GM12892 (cell line): ENCODE data around the gene LNPK.

Experiments used
- DNase-seq: peaks from one replicate; pipeline ENCODE4 v3.0.0; 2011; ENCODE audit not compliant: insufficient read length
- FAIRE-seq: peaks from 2 replicates; lab custom pipeline; 2011; peaks lifted over from hg19 to GRCh38; lab: Jason Lieb, UNC
- POLR2A ChIP-seq: IDR thresholded peaks from 2 replicates; pipeline ENCODE4 v1.6.1; 2011; ENCODE audit warnings: low read depth, low read length, control low read depth
- POLR2AphosphoS5 ChIP-seq: IDR thresholded peaks from 2 replicates; pipeline ENCODE4 v1.6.1; 2011; ENCODE audit warnings: low read depth, low read length, control low read depth
- TAF1 ChIP-seq: IDR thresholded peaks from 2 replicates; pipeline ENCODE4 v1.6.1; 2011; ENCODE audit warnings: low read depth, mild to moderate bottlenecking, control low read depth, low read length, borderline replicate concordance

LNPK gene

GRCh38 chr2:175890636-175891242 lies 111.3 kb downstream of the LNPK start:
- TF ChIP-seq POLR2A, result no peak
- no peak for TF ChIP-seq POLR2AphosphoS5
- TF ChIP-seq TAF1, result no peak
- DNase-seq, result no peak
- no peak for FAIRE-seq

GRCh38 chr2:175889701-175890302 lies 112.3 kb downstream of the LNPK start:
- FAIRE-seq (no peak), DNase-seq (no peak)
- TF ChIP-seq POLR2A (no peak), POLR2AphosphoS5 (no peak), TAF1 (no peak)

- no peak for DNase-seq
- TF ChIP-seq TAF1, result no peak
- no peak for TF ChIP-seq POLR2A
- no peak for TF ChIP-seq POLR2AphosphoS5
- FAIRE-seq, result no peak
These were observed 114.3 kb downstream of the LNPK start for GRCh38 chr2:175887776-175888175.

- no peak for DNase-seq
- no peak for FAIRE-seq
- TF ChIP-seq POLR2A, result no peak
- no peak for TF ChIP-seq POLR2AphosphoS5
- no peak for TF ChIP-seq TAF1
These were observed 117.2 kb downstream of the LNPK start for GRCh38 chr2:175884697-175885393.

- FAIRE-seq (no peak), DNase-seq (no peak)
- no peak for TF ChIP-seq POLR2AphosphoS5
- no peak for TF ChIP-seq TAF1
- no peak for TF ChIP-seq POLR2A
These were observed 118.4 kb downstream of the LNPK start for GRCh38 chr2:175883586-175884194.

DNA sequence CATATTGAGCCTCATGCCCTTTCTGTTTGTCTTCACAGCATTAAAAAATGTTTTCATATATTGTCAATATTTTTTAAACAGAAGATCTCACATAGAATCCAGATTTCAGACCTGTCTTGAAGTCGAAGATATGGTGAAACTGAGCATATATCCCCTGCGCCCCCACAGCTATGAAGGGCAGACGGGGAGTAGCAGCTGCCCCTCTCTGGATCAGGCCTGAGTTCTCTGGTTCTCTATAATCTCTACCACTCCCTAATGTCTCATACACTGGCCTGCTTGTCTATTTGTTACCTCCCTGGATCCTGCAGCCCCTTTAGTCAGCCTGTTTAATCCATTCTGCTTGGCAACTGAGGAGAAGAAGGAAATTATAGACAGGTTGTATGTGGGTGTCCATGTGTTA lies 122.4 kb downstream of the LNPK start:
- TF ChIP-seq TAF1, result no peak
- no peak for TF ChIP-seq POLR2A
- no peak for TF ChIP-seq POLR2AphosphoS5
- no peak for DNase-seq
- no peak for FAIRE-seq

DNA sequence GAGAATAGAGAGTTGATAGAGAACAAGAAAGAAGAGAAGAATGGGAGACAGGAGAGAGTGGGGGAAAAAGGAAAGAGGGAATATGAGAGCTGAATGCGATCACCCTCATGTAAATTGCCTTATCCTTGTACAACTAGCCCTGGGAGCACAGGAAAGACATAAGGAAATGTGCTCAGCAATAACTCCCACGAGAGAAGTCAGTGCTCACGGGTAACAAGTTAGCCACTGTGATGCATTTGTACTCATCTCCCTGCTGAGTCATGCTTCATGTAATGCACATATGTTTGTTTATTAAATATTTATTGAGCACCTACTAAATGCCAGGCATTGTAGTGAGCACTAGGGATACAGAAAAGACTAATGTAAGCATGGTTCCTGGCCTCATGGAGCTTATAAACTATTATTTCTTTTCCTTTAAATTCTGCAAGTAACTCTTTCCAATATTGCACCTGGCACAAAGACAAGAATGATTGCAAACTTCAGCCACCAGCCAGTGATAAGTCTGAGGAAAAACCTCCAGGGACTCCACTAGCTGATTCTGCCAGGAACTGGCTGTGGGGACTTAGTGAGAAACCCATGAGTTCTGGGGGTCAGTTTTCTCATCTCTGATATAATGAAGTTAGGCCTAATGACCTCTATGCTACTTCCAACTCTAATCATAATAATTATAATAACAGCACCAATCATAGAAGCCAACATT lies 124.1 kb downstream of the LNPK start:
- TF ChIP-seq POLR2AphosphoS5 (no peak), POLR2A (no peak), TAF1 (no peak)
- no peak for DNase-seq
- FAIRE-seq, result no peak

GRCh38 chr2:175874291-175874690 lies 127.8 kb downstream of the LNPK start:
- TF ChIP-seq POLR2AphosphoS5, result no peak
- no peak for TF ChIP-seq POLR2A
- TF ChIP-seq TAF1, result no peak
- DNase-seq, result no peak
- no peak for FAIRE-seq
